NCI-H2029 treated with DMSO at 0.1 percent for 48 hours (cell line): ENCODE data around the gene SLC6A13.
"Not testable (repeated sequence)": the region's sequence is repeated elsewhere in the genome, so short reads cannot be mapped to it uniquely, and the experiment has no call there.

ENCODE experiments used
- DNase-seq: peaks from one replicate; lab custom pipeline; 2025; lab: John Stamatoyannopoulos, UW

SLC6A13 gene

DNA sequence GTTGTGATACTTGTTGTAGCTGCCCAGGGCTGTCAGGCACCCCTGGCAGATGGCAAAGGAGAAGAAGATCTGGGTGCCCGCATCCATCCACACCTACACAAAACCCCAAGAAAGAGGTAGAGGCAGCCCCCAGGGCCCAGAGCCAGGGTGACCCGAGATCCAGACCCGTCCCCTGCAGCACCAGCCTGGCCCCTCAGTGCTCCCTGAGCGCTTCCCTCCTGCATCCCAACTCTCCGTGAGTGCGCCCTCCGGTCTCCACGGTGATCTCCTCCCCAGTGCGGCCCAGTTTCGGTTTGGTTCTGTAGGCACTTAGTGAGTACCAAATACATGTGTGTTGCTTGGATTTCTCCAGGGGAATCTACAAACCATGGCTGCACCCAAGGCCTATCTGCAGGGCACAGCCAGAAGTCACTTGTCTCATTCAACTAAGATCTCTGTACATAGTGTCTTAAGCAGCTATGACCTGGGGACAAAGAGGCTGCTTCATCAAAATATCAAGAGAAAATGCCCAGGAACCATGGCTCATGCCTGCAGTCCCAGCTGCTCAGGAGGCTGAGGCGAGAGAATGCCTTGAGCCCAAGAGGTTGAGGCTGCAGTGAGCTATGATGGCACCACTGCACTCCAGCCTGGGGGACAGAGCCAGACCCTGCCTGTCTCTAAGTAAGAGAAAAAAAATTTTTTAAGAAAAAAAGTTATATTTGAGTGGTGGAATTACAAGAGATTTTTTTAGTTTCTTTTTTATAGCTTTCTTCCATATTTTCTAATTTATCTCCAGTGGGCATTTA is 64.5 kb downstream of the SLC6A13 start:
- DNase-seq = no peak

DNA sequence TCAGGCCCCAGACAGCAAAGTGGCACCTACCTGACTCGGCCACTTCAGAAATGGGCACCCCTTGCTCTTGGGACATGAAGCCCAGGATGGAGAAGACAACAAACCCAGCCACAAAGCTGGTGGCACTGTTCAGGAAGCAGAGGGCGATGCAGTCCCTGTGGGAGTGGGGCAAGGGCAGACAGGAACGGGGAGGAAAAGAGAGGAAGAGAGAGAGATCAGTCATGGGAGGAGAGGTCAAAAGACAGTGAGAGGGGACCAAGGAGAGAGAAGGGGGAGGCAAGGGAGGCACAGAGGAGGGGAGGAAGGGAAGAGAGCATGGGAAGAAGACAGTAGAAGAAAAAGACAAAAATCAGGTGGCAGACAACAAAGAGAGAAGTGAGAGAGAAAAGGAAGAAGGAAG is 65.3 kb downstream of the SLC6A13 start:
- DNase-seq = no peak

DNA sequence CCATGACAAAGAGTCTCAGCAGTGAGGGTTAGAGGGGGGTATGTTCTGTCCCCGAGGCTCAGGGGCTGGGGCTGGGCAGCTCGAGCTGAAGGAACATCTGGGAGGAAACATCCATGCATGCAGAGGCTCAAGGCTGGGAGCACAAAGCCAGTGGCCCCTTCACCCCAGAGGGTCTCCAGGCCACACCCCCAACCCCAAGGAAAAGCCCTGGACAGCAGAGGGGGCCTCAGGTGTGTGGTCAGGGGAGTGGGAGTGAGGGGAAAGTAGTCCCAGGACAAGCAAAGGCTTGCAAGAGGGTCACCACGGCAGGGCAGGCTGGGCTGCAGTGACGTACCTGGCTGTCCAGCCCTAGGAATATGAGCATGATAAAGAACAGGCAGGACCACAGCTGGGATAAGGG is 66.2 kb downstream of the SLC6A13 start:
- DNase-seq = no peak

DNA sequence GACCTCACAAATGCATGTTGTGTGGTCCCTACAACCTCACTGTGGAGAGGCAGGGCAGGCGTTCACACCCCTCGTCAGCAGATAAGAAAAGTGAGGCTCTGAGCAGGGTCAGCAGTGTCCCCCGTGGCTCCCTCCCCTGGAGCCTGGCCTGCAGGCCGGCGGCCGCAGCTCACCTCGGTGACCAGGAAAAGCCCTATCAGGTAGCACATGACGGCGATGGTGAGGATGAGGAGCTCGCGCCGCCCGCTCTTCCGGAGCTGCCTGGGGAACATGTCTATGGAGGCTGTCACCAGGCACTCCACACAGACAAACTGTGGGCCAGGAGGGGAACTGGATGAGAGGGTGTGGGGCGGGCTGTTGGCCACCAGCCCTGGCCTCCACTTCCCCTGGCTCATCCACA is 66.7 kb downstream of the SLC6A13 start:
- DNase-seq = no peak

DNA sequence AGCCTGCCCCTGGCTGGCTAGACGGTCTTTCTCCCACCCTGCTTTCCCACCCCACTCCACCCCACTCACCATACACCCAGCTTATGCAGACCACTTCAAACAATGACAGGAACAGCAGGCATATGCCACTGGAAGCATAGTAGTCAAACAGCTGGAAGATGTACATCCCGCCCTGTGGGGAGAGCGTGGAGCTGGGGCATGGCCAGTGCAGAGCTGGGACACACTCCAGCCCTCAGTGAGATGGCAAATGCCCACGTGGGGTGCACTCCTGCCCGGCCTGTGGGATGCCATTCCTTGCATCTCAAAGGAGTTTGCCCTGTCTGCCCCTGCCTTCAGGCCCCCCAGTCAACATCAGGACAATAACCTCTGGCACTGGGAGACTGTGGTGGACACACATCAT is 67.5 kb downstream of the SLC6A13 start:
- no peak for DNase-seq

DNA sequence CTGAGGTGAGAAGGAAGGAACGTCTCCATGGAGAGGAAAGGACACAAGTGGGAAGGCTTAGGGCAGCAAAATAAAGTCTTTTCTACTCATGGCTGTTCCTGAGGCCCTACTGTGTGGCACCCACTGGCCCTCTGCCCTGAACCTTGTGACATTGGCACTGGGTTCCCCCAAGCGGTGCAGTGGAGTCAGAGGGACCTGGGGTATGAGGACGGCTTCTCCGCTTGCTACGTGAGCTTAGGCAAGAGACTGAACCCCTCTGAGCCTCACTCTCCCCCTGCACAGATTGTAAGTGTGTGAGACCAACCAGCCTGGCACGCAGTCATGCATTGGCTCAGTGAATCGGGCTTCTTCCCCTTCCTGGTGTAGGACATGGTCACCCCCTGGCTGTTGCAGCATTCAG is 68.4 kb downstream of the SLC6A13 start:
- DNase-seq = no peak

DNA sequence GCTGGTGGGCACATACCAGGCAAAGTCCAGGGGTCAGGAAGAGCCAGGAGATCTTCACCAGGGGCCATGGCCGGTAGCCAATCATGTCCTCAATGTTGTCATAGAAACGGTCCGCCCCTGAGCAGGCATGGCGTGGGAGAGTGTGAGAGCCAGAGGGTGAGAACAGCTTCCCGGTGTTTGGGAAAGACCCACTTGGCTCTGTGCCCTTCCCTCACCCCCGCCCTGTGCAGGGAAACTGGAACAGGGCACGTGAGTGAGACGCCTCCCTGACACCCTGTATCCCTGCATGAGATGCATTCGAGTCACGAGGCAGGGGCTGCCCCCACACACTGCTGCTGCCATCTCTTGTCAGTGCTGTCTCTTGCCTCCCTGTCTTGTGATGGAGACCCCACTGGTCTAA is 69.4 kb downstream of the SLC6A13 start:
- no peak for DNase-seq

DNA sequence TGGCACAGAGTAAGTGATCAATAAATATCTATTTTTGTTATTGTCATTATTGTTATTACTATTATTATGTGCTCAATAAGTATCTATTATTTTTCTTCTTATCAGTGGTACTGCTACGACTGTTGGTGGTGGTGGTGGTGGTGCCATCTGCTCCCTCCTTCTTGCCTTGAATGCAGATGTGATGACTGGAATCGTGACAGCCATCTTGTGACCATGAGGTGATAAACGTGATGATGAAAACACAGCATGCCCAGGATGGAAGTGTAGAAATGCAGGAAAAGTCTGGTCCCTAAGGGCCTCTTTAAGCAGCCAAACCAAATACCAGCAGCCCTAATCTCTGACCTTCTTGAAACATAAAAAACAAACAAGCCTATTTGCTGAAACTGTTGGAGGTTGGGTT is 71.1 kb downstream of the SLC6A13 start:
- DNase-seq = no peak

DNA sequence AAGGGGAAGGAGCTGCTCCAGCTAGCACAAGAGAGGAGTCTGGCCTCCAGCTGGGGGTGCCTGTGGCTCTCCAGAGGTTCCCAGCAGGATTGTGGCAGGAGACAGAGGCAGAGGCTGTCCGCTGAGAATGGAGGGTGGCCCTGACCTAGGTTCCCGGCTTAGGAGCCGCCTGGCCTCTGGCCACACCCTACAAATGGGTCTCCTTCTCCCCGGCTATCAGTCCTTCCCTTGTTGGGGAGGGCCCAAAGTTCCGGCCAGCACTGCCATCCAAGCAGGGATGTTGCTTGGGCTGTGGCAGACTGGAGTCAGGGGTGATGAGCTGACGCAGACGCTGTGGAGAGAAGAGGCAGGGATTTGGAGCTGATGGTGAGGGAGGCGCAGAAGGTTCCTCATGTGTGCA is 71.8 kb downstream of the SLC6A13 start:
- no peak for DNase-seq

DNA sequence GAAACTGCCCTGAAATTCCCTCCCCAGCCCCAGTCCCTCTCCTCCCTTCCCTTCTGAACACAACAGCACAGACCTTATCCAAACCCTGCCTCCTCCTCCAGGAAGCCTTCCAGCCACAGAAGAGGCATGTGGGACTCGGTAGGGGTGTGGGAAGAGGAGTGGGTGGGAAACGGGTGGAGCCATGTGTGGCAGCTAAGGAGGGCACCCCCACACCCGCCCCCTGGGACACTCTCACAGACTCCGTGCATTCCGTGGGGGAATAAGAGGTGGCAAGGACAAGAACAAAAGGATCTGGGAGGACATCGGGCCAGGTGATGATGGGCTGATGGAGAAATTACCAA is 73.0 kb downstream of the SLC6A13 start:
- no peak for DNase-seq

DNA sequence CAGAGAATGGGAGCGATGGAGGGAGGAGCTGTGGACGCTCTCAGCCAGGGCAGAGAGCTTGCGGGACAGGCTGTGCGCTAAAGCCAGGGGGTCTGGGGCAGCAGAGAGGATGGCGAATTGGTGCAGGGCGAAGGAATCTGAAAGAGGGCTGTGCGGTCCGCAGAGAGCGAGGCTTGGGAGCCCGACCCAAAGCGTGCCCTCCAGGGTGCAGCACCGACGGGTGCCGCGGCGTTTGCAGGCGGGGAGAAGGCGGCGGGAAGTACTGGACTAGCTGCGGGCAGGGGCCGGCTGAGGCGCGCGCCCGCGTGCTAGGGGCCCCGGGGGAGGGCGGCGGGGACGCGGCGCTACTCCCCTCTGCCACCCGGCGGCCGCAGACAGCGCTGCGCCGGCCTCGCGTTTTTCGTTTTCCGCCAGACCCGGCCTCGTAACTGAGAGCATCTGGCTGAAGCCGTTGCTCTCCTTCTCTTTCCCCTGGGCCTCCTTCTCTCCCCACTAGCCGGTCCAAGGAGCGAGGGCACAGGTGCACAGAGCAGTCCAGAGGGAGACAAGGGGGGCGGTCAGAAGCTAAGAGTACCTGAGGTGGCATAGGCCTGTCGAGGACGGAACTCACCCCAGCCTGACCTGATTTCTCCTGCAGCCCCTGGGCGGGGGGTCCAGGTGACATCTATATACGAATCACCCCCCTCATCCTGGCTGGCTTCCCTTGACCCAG is 73.6 kb downstream of the SLC6A13 start:
- DNase-seq = no peak

DNA sequence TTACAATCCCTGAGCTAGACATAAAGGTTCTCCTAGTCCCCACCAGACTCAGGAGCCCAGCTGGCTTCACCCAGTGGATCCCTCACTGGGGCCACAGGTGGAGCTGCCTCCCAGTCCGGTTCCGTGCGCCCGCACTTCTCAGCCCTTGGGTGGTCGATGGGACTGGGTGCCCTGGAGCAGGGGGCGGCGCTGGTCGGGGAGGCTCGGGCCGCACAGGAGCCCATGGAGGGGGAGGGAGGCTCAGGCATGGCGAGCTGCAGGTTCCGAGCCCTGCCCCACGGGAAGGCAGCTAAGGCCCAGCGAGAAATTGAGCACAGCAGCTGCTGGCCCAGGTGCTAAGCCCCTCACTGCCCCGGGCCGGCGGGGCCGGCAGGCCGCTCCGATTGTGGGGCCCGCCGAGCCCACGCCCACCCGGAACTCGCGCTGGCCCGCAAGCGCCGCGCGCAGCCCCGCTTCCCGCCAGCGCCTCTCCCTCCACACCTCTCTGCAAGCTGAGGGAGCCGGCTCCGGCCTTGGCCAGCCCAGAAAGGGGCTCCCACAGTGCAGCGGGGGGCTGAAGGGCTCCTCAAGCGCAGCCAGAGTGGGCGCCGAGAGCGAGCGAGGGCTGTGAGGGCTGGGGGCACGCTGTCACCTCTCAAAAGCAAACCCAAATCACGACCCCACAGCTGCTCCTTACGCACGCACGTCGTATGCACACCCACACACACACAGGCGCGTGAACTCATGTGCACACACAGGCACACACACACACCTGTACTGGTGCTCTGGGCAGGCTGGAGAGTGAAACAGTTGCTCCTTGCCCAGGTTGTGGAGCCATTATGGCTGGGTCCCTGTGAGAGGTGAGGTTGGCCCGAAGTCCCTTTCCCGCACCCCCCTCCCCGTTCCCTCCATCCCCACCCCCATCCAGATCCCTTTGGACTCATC is 74.4 kb downstream of the SLC6A13 start:
- not testable (repeated sequence) for DNase-seq

DNA sequence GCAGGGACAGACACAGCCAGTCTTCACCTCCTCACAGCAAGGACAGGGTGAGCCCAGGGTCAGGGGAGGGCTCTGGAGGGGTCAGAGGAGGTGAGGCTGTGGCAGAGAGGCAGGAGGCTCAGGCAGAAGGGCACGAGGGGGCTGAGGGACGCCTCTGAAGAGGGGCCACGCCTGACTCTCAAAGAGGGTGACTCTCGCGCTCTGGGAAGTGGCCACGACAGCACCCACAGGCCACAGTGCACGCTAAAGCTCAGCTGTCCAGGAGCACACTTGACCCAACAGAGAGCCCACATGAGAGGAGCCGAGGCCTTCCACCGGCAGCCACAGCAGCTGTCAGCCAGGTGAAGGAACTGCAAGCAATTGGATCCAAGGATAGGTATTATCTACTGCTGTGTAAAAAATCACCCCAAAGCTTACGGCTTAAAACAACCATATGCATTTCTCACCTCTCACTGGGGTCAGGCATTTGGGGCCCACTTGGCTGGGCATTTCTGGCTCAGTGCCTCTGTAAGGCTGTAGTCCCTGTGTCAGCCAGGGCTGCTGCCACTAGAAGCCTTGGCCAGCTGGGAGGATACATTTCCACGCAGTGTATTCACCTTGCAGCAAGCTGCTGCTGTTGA is 76.5 kb downstream of the SLC6A13 start:
- no peak for DNase-seq

DNA sequence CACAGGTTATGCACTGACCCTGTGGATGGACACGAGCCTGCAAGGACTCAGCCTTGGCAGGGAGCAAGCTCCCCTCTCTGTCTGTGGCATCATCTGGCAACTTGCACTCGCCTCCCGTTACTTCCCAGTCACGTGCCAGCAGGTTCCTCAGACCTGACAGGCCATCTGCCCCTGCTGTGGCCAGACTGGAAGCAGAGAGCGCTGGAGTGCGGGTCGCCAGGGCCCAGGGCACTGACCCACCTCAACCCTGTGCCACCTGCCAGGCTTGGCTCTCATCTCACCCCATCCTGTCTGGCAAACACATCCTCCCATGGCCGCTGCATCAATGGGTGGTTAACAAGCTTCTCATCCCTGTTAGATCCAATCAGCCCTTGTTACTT is 77.1 kb downstream of the SLC6A13 start:
- DNase-seq = no peak

DNA sequence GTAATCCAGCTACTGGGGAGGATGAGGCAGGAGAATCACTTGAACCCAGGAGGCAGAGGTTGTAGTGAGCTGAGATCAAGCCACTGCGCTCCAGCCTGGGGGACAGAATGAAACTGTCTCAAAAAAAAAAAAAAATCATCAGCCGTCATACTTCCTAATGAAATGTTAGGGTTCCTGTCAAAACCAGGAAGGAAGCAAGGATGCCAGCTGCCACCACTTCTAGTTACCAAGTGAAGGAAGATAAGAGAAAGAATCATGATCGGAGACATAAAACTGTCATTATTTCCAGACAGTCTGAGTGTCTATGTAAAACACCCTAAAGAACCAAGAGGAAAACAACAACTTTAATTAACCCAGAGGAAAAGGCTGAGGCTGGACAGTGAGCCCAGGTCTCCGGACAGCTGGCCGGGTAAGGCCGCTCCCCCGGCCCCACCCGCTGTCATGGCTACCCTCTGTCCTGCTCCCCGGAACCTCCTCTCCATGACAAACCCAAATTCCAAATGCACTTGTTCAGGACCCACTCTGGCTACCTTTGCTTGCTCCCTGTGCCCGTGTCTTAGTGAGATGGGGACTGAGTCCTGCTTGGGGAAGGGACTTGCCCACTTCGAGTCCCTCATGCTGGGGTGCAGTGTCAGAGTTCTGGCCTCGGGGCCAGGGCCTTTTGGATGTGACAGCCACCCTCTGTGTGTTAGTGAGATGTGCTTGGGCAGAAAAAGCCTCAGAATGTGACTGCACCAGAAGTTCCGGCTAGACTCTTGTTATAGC is 77.6 kb downstream of the SLC6A13 start:
- no peak for DNase-seq

DNA sequence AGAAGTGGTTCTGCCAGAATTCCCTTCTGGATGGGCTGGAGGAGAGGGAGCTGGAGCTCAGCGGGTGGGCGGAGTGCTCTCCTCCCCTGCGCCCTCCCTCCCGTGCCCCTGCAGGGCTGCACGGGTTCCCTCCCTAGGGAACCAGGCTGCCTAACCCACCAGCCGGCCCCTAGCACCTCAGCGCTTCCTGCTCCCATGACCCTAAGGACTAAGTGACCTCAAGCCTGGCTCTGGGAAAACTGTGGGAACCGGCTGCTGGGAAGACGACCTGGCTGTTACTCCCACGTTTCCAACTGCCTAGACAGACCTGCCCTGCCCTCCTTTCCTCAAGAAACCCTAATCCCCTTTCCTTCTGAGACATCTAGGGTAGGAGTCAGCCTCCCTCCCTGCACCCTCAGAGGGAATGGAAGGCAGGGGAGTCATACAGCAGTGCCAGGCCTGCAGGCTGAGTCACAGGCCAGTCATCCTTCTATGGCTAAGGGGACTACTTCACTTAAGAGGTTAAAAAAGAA is 80.2 kb downstream of the SLC6A13 start:
- no peak for DNase-seq

DNA sequence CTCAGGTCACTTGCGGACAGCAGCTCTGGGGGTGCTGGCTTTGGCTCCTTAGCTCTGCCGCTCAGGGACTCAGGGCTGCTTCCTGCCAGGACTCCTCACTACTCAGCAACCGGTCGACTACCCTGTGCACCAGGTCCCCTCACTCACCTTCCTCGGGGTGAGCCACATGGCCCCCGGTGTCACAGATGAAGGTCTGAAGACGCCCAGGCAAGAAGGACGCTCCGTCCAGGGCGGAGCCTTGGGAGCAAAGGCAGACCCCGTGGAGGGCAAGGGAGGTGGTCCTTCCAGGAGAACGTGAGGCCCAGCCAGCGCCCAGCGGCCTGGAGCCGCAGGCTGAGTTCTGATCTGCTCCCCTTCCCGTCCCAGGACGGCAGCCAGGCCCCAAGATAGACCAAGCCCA is 80.7 kb downstream of the SLC6A13 start:
- DNase-seq = no peak

DNA sequence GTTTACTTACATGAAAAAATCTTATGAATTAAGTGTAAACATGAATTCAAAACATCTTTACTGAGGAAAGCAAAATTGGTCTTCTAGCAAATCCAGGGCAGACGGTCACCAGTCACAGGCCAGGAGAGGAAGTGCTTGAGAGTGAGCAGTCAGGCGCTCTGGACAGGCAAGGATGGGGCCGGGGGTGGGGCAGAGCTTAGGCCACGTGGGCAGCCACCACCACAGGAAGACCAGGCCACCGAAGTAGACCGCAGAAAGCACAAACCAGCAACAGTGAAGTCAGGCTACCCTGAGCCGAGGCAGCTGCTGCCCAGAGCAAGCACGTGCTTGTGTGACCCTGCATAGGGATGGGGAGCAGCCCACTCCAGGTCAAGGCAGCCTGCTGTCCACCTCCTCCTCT is 82.2 kb downstream of the SLC6A13 start:
- no peak for DNase-seq

DNA sequence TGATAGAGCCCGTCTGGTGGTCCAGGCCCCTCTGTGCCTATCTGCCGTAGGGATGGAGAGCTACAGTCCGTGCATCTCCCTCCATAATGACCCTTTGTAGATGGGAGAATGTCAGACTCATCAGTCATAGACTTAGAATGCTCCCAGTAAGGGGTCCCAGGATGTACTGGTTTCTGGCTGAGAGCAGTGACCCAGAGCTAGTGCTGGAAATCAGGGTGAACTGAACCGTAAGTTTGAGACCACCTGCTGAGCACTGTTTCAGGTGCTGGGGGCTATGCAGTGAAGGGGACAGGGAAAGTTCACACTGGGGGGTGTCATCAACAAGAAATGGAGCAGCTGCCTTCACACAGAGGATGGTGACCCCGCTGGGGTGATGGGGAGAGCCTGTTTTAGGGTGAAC is 82.8 kb downstream of the SLC6A13 start:
- DNase-seq = no peak

DNA sequence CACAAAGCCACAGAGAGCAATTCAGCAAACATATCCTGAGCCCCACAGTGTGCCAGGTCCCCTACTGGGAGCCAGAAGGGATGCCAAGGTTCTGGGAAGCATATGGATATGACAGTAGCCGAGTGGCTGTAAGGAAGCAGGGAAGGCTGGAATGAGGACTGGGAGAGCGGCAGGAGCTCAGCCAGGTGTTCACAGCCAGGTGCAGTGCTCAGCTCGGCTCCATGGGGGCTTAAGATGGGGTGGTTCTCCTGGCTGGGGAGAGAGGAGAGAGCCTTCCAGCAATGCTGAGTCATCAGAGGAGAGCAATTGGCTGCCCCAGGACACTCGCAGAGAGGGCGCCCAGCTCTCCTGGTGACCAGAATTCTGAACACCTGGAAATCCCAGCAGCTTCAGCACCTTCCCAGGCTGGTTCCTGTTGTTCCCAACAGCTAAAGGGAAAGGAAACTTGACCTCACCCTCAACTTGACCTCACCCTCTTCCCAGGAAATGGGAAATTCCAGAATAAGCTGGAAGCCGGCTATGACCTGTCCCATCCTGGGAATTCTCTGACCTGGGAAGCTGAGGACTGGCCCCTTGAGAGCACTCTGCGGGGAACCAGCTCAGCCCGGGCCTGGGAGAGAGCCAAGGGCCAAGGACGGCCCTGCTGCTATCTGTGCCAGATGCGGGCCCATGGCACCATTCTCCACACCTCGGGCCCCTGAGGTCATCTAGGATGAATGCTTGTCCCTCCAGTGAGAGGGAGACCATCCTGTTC is 83.3 kb downstream of the SLC6A13 start:
- no peak for DNase-seq

DNA sequence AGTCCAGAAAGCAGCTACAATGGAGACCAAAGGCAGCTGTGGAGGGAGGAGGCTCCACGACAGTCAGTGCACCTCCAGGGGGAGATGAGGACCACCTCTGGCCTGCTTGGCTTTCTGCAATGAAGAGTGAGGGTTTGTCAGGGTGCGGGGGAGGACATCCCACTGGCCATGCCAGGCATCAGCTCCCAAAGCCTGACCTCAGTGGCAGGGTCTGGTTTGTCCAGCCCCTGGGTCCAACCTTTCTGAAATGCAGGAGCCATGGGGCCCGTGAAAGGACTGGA is 83.9 kb downstream of the SLC6A13 start:
- no peak for DNase-seq
